Activated B cell treated with CpG ODN at 0.5 μM for 24 hours (primary cell): ENCODE measurements around the gene BMP6. TPM values are rescaled to one million over a fixed set of nuclear protein-coding genes. Genes with fewer than 3 reads are reported as not detected.

Source experiments
- ATAC-seq: fragments of 200-7000 bp; cut with Tn5 transposase; one replicate; pipeline ENCODE4 v1.10.0; 2021; ENCODE audit warnings: low read depth, mild to moderate bottlenecking, moderate library complexity
- CTCF ChIA-PET: fragments of 350-600 bp; sonication (Branson Sonifier 250); formaldehyde crosslinking; loops from one replicate; lab custom pipeline; 2021; ENCODE audit warnings: antibody characterized with exemption; lab: Charles Lee
- POLR2A ChIA-PET: fragments of 350-600 bp; sonication (Branson Sonifier 250); formaldehyde crosslinking; loops from one replicate; lab custom pipeline; 2021; ENCODE audit warnings: antibody characterized with exemption; lab: Charles Lee
- DNase-seq: peaks from one replicate; pipeline ENCODE4 v3.0.0; 2022
- H3K27ac Mint-ChIP-seq: one replicate; pipeline ENCODE4 v1.8.0; 2020; ENCODE audit warnings: mixed read lengths
- H3K27me3 Mint-ChIP-seq: one replicate; pipeline ENCODE4 v1.8.0; 2021; ENCODE audit warnings: mixed read lengths
- H3K36me3 Mint-ChIP-seq: one replicate; pipeline ENCODE4 v1.8.0; 2021; ENCODE audit warnings: low read depth, mixed read lengths
- H3K4me1 Mint-ChIP-seq: one replicate; pipeline ENCODE4 v1.8.0; 2021; ENCODE audit warnings: mixed read lengths
- H3K4me3 Mint-ChIP-seq: one replicate; pipeline ENCODE4 v1.8.0; 2020; ENCODE audit warnings: mild to moderate bottlenecking, mixed read lengths
- H3K9me3 Mint-ChIP-seq: one replicate; pipeline ENCODE4 v1.8.0; 2020; ENCODE audit warnings: mixed read lengths
- intact Hi-C: fragments of 100-400 bp; cut with micrococcal nuclease; formaldehyde crosslinking; loops from one replicate; pipeline ENCODE4 v1.15.1; 2024
- total RNA-seq: library from RNA; stranded (reverse); gene quantifications from 2 replicates; pipeline ENCODE4 v1.2.3, GENCODE V29; 2022
- TF ChIP-seq, protein P1 (sequence below): fragments of 200-600 bp; IDR thresholded peaks from one replicate; pipeline ENCODE4 v1.8.0; 2022; ENCODE audit warnings: antibody characterized with exemption, mild to moderate bottlenecking

BMP6 gene
- total RNA-seq, 1 donor from 2014 or later = 0.75 TPM

- TF ChIP-seq, protein P1, sequence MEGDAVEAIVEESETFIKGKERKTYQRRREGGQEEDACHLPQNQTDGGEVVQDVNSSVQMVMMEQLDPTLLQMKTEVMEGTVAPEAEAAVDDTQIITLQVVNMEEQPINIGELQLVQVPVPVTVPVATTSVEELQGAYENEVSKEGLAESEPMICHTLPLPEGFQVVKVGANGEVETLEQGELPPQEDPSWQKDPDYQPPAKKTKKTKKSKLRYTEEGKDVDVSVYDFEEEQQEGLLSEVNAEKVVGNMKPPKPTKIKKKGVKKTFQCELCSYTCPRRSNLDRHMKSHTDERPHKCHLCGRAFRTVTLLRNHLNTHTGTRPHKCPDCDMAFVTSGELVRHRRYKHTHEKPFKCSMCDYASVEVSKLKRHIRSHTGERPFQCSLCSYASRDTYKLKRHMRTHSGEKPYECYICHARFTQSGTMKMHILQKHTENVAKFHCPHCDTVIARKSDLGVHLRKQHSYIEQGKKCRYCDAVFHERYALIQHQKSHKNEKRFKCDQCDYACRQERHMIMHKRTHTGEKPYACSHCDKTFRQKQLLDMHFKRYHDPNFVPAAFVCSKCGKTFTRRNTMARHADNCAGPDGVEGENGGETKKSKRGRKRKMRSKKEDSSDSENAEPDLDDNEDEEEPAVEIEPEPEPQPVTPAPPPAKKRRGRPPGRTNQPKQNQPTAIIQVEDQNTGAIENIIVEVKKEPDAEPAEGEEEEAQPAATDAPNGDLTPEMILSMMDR = no peak
- ATAC-seq = peak; percentile 78
- Mint-ChIP-seq H3K4me3 (no peak overlapping the region), H3K27me3 (no peaks in the 10 kb centered on the region), H3K4me1 (peaks cover 37% of the 10 kb centered on the region), H3K9me3 (no peaks in the 10 kb centered on the region), H3K36me3 (peaks cover 90% of the 10 kb centered on the region), H3K27ac (peak overlapping the region; percentile 59)
- ChIA-PET POLR2A (interaction anchor here (1.1 to 1.4 kb wide), 5 partner anchors 9 to 62 kb away, joined by 3 to 4 read pairs (median 3); no protein-coding TSS in a partner anchor), CTCF (interaction anchor here (1.3 to 2.0 kb wide), 3 partner anchors 92 to 178 kb away, joined by 5 to 10 read pairs (median 6); no protein-coding TSS in a partner anchor)
- DNase-seq = no peak
- intact Hi-C loops = no loop called here
Observed at GRCh38 chr6:7900621-7901020, 174.7 kb downstream of the BMP6 start.

DNA sequence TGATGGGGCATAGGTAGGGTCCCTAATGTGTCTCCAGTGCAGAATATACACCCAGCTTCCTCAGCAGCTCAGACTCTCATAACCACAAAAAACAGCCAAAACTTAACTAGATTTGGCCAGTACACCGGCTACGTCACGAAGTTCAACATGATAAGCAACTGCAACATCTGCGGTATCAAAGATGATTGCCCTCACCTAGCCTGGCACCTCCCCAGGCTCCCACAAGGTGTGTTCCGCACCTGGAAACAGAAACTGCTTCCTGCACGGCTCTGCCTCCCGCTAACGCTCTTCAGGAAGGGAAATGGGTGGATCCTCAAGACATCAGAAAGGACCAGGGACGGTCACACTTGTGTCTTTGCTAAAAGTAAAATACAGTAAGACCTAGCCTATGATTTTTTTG lies 175.2 kb downstream of the BMP6 start:
- DNase-seq (no peak), ATAC-seq (no peak)
- no peak overlapping the region for H3K27ac Mint-ChIP-seq
- H3K9me3 Mint-ChIP-seq = no peaks in the 10 kb centered on the region
- H3K36me3 Mint-ChIP-seq = peaks cover 85% of the 10 kb centered on the region
- CTCF ChIA-PET = interaction anchor here (2.0 kb wide), 1 partner anchor 91 kb away, joined by 10 read pairs; no protein-coding TSS in a partner anchor
- H3K4me3 Mint-ChIP-seq = no peak overlapping the region
- TF ChIP-seq, protein P1 = no peak
- H3K4me1 Mint-ChIP-seq = peaks cover 37% of the 10 kb centered on the region
- intact Hi-C loops = no loop called here
- H3K27me3 Mint-ChIP-seq = no peaks in the 10 kb centered on the region
- POLR2A ChIA-PET = interaction anchor here (1.1 to 1.4 kb wide), 4 partner anchors 8 to 62 kb away, joined by 3 to 4 read pairs (median 3); no protein-coding TSS in a partner anchor

- Mint-ChIP-seq H3K36me3 (peaks cover 79% of the 10 kb centered on the region), H3K4me1 (peaks cover 41% of the 10 kb centered on the region), H3K27ac (no peak overlapping the region), H3K9me3 (no peaks in the 10 kb centered on the region), H3K4me3 (no peak overlapping the region), H3K27me3 (no peaks in the 10 kb centered on the region)
- intact Hi-C loops = no loop called here
- POLR2A ChIA-PET = no interaction called here
- ATAC-seq = no peak
- CTCF ChIA-PET = no interaction called here
- DNase-seq = no peak
- TF ChIP-seq, protein P1 = no peak
Observed at GRCh38 chr6:7901780-7902179, 175.9 kb downstream of the BMP6 start.

DNA sequence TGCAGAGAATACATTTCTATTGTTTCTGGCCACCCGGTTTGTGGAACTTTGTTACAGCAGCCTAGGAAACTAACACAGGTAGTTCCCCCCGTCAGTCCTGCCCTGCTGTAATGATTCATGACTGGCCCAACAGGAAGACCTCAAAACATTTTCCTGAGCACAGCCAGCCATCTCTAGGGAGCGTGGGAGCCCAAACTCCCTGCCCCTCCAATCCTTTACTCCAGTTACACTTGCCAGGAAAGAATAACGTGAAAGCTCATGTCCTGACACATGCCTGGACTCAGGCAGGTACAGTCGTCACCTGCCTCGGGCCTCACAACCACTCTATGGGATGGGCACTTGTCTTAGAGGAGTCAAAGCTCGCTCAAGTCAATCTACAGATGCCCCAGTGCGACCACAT lies 176.3 kb downstream of the BMP6 start:
- H3K27ac Mint-ChIP-seq = peak overlapping the region; percentile 20
- peaks cover 77% of the 10 kb centered on the region for H3K36me3 Mint-ChIP-seq
- intact Hi-C loops = no loop called here

DNA sequence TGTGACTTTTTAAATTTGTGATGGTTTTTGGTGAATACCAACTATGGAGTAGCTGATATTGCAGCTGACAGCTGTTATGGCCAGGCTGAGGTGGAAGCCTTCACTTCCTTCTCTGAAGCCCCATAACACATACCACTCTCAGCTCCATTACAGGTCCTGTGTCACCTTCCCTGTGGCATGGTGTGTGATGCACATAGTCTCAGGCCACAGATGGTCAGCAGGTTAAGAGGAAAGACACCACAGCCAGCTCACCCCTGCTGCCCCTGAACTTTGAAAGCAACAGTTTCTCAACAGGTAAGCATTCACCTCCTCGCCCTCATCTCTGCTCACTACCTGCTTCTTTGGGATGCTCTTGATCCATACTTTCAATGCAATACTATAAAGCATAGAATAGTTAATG lies 177.0 kb downstream of the BMP6 start:
- Mint-ChIP-seq H3K27me3 (no peaks in the 10 kb centered on the region), H3K9me3 (no peaks in the 10 kb centered on the region), H3K4me3 (no peak overlapping the region), H3K36me3 (peaks cover 71% of the 10 kb centered on the region), H3K4me1 (peaks cover 45% of the 10 kb centered on the region), H3K27ac (no peak overlapping the region)
- intact Hi-C loops = no loop called here
- ATAC-seq (no peak), DNase-seq (no peak)
- TF ChIP-seq, protein P1 = no peak
- ChIA-PET CTCF (no interaction called here), POLR2A (interaction anchor here (0.8 kb wide), 1 partner anchor 60 kb away, joined by 3 read pairs; no protein-coding TSS in a partner anchor)

More for the DNA sequence above, 176.3 kb downstream of the BMP6 start:
- no peaks in the 10 kb centered on the region for H3K27me3 Mint-ChIP-seq
- ChIA-PET POLR2A (interaction anchor here (0.8 kb wide), 1 partner anchor 61 kb away, joined by 3 read pairs; no protein-coding TSS in a partner anchor), CTCF (no interaction called here)
- no peak overlapping the region for H3K4me3 Mint-ChIP-seq
- no peaks in the 10 kb centered on the region for H3K9me3 Mint-ChIP-seq
- H3K4me1 Mint-ChIP-seq = peaks cover 42% of the 10 kb centered on the region
- DNase-seq (no peak), ATAC-seq (no peak)
- TF ChIP-seq, protein P1 = no peak
